Measurements from ENCODE around the gene TTLL8. TPM values are rescaled to one million over a fixed set of nuclear protein-coding genes. Genes with fewer than 3 reads are reported as not detected.
A peak's percentile ranks its signal among the peaks of the same experiment; 100 is the strongest.

Gene TTLL8
- total RNA-seq, 4 donors from 2014 or later, result not detected

DNA sequence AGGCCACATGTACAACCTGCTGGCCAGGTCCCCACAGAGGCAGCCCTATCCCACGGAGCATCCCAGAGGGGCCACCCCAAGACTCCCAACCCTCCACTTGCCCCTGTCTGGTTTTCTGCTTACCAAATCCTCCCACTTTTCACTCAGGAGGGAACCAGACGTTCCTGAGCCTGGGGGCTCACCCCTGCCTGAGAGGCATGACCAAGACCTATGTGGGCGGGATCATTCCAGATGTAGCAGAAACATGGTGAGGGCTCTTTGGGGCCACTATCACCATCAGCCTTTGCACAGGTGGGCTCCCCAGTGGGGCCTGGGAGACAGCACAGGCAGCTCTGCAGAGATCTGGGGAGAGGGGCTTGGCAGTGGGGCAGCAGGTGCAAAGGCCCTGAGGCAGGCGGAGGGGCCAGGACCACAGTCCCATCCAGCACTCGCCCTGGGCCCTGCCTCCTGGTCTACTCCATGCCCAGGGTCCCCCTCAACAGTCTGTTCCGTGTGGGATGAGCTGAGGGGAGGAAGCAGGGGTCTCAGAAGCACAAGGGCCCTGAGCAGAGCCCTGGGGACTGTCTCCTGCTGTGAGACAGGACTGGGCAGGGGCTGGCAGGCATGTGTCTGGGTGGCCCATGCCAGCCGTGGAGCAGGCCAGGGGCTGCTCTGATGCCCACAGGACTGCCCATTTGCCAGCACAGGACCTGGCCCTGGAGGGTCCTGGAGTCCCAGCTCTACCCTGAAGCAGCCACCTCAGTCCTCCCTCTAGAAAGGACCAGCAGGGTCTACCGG, 88.2 kb downstream of the TTLL8 start:
- Histone ChIP-seq H3K4me1 (peaks cover 53 to 76% (median 63%) of the 10 kb centered on the region in 3 donors), H3K27ac (peak overlapping the region; percentile 85 to 100 (median 90)), H3K4me3 (no peak overlapping the region), H3K27me3 (no peaks in the 10 kb centered on the region), H3K36me3 (peaks cover 0 to 12% (median 0%) of the 10 kb centered on the region in 3 donors), H3K9me3 (no peaks in the 10 kb centered on the region)
- intact Hi-C loops (cut with DNase I), result no loop called here
- WGBS, 2 donors, result 59 to 60% methylated on average over 1 to 4 of the region's 8 CpGs
- DNase-seq, result no peak
- TF ChIP-seq, protein P1, sequence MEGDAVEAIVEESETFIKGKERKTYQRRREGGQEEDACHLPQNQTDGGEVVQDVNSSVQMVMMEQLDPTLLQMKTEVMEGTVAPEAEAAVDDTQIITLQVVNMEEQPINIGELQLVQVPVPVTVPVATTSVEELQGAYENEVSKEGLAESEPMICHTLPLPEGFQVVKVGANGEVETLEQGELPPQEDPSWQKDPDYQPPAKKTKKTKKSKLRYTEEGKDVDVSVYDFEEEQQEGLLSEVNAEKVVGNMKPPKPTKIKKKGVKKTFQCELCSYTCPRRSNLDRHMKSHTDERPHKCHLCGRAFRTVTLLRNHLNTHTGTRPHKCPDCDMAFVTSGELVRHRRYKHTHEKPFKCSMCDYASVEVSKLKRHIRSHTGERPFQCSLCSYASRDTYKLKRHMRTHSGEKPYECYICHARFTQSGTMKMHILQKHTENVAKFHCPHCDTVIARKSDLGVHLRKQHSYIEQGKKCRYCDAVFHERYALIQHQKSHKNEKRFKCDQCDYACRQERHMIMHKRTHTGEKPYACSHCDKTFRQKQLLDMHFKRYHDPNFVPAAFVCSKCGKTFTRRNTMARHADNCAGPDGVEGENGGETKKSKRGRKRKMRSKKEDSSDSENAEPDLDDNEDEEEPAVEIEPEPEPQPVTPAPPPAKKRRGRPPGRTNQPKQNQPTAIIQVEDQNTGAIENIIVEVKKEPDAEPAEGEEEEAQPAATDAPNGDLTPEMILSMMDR (IDR thresholded peaks at IDR 0.05), result no peak
- TF ChIP-seq POLR2A (IDR thresholded peaks at IDR 0.05), result no peak

DNA sequence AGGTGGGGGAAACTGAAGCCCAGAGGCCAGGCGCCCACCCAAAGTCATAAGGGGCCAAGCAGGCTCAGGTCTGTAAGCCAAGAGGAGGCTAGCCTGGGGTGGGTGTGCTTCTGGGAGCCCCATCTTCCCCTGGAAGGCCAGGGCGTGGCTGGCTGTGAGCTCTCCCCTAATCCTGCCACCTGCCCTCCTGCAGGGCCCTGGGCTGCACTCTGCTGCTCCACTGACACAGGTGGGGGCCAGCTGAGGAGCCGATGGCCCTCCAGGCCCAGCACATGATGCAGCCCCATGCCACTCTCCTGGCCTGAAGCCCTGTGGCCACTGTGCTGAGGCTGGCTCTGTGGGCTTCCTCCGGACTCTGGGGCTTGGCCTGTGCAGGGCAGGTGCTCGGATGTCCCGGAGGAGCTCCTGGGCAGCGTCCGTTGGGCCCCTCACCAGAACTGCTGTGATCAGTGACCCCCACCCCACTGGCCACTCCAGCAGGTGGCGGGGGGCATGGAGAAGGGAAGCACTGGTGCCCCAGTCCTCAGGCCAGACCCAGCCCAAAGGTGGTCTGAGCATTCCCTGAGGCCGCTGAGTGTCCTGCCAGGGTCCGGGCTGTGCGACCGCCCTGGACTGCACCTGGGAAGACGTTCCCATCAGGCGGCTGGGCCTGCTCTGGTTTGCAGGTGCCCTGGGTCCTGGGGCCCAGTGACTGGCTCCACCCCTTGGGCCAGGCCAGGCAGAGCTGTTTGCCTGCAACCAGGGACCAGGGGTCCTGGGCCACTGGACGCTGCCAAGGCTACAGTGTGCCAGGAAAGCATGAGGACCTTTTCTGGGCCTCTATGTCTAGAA, 89.1 kb downstream of the TTLL8 start:
- Histone ChIP-seq H3K27ac (peak overlapping the region in 3 of 4 donors; percentile 85 to 100 (median 93)), H3K9me3 (no peaks in the 10 kb centered on the region), H3K4me3 (no peak overlapping the region), H3K4me1 (peaks cover 62 to 85% (median 72%) of the 10 kb centered on the region in 3 donors), H3K36me3 (peaks cover 4 to 21% (median 7%) of the 10 kb centered on the region in 3 donors), H3K27me3 (no peaks in the 10 kb centered on the region)
- TF ChIP-seq POLR2A (IDR thresholded peaks at IDR 0.05), result no peak
- TF ChIP-seq, protein P1 (IDR thresholded peaks at IDR 0.05), result no peak
- DNase-seq, result no peak
- intact Hi-C loops (cut with DNase I), result no loop called here
- WGBS, 2 donors, result no CpG with 5 or more reads among the region's 16 CpGs

Other genes with a start within 250 kb of the TTLL8 start
- gene BRD1, start 230.4 kb downstream of the TTLL8 start, total RNA-seq, result 10 to 100 TPM; 17.8 to 37.4 (median 29.9) TPM
- gene ZBED4, start 204.5 kb downstream of the TTLL8 start, total RNA-seq, result 10 to 100 TPM in 3 of 4 donors, 1 to 10 TPM in 1; 9.6 to 14.1 (median 13.7) TPM
- gene ALG12, start 139.9 kb downstream of the TTLL8 start, total RNA-seq, result 10 to 100 TPM; 12.8 to 16.6 (median 13.0) TPM
- 10 to 100 TPM; 22.7 to 45.7 (median 35.5) TPM for gene CRELD2, start 139.7 kb downstream of the TTLL8 start, total RNA-seq
- 10 to 100 TPM; 43.8 to 75.7 (median 52.1) TPM for gene PIM3, start 97.5 kb downstream of the TTLL8 start, total RNA-seq
- not detected for gene IL17REL, start 45.5 kb downstream of the TTLL8 start, total RNA-seq
- under 1 TPM in 2 of 4 donors, not detected in 2; under 0.01 to 0.70 TPM for gene MLC1, start 27.1 kb upstream of the TTLL8 start, total RNA-seq
- under 1 TPM in 3 of 4 donors, not detected in 1; 0.06 to 0.57 (median 0.13) TPM for gene MOV10L1, start 31.7 kb upstream of the TTLL8 start, total RNA-seq
- 1 to 10 TPM; 1.6 to 4.5 (median 3.4) TPM for gene PANX2, start 112.4 kb upstream of the TTLL8 start, total RNA-seq
- gene TRABD, start 127.6 kb upstream of the TTLL8 start, total RNA-seq, result 10 to 100 TPM; 39.3 to 55.1 (median 45.8) TPM
- gene SELENOO, start 142.7 kb upstream of the TTLL8 start, total RNA-seq, result 10 to 100 TPM; 23.9 to 36.3 (median 27.0) TPM
- 10 to 100 TPM; 20.3 to 44.3 (median 32.2) TPM for gene TUBGCP6, start 186.7 kb upstream of the TTLL8 start, total RNA-seq
- gene HDAC10, start 193.0 kb upstream of the TTLL8 start, total RNA-seq, result 10 to 100 TPM; 18.2 to 46.3 (median 35.6) TPM
- gene MAPK12, start 203.4 kb upstream of the TTLL8 start, total RNA-seq, result 1 to 10 TPM in 3 of 4 donors, under 1 TPM in 1; 0.19 to 6.9 (median 2.3) TPM
- 1 to 10 TPM; 2.4 to 5.7 (median 3.5) TPM for gene MAPK11, start 212.1 kb upstream of the TTLL8 start, total RNA-seq
- gene PLXNB2, start 249.3 kb upstream of the TTLL8 start, total RNA-seq, result 100 to 1,000 TPM in 3 of 4 donors, 10 to 100 TPM in 1; 80.9 to 231 (median 129) TPM